ENCODE results near the gene MYOZ3. TPM values are rescaled to one million over a fixed set of nuclear protein-coding genes. Genes with fewer than 3 reads are reported as not detected.

Gene MYOZ3
- total and polyA plus RNA-seq, 2 of the 8 experiments (the other 6 are each of a cell fraction or from before 2014, with no cell fraction given) = 9.6 to 19.1 TPM

- H3K9me3 ChIP-seq (ENCODE audit: insufficient read depth in 2 of 2, low read depth in 1 of 2, low read length in 1 of 2) = no peaks in the 10 kb centered on the region
- peak overlapping the region; percentile 14 for H3K4ac ChIP-seq (replicated peaks; ENCODE audit: insufficient read length, low read depth, low read length)
- no peak overlapping the region for H4K91ac ChIP-seq (replicated peaks; ENCODE audit: insufficient read length, low read length)
- no peak overlapping the region for H3K23ac ChIP-seq (ENCODE audit: insufficient read length)
- H4K20me1 ChIP-seq (replicated peaks in 1 of 2; ENCODE audit: control insufficient read depth in 1 of 2, insufficient read depth in 2 of 2, low read length in 2 of 2) = no peaks in the 10 kb centered on the region
- no peaks in the 10 kb centered on the region for H3K36me3 ChIP-seq (ENCODE audit: control insufficient read depth in 2 of 4, insufficient read depth in 4 of 4, low read length in 3 of 4)
- FAIRE-seq (no peak), DNase-seq (ENCODE audit: low read depth in 1 of 2, low spot score in 2 of 2) (no peak)
- H2BK120ac ChIP-seq (replicated peaks; ENCODE audit: low read depth, low read length) = no peak overlapping the region
- H3K14ac ChIP-seq (ENCODE audit: insufficient read length) = no peak overlapping the region
- no peak overlapping the region for H3K9ac ChIP-seq (replicated peaks in 1 of 4; ENCODE audit: extremely low read depth in 1 of 4, low read depth in 3 of 4, low read length in 3 of 4)
- H3K23me2 ChIP-seq (ENCODE audit: low read depth, low read length) = peaks cover 2% of the 10 kb centered on the region; the same call in 1 of the 2 replicates
- H2BK15ac ChIP-seq (ENCODE audit: low read length) = 0 out of 2 replicates have a peak overlapping the region, but pooled peaks have one; percentile 92
- H4K8ac ChIP-seq (ENCODE audit: extremely low read depth, insufficient read depth, low read length) = no peak overlapping the region; the same call in 1 of the 2 replicates
- no peak overlapping the region for H3K27ac ChIP-seq (ENCODE audit: low read depth, low read length)
- H3K79me2 ChIP-seq (ENCODE audit: control insufficient read depth in 1 of 2, insufficient read depth in 2 of 2, low read length in 2 of 2) = no peaks in the 10 kb centered on the region
- H3K27me3 ChIP-seq (replicated peaks in 1 of 4; ENCODE audit: control insufficient read depth in 3 of 4, extremely low read depth in 1 of 4, insufficient read depth in 3 of 4, low read length in 3 of 4) = no peaks in the 10 kb centered on the region; a peak in 1 of 7 replicates
- H2AK5ac ChIP-seq (ENCODE audit: low read depth, low read length) = 0 out of 2 replicates have a peak overlapping the region, but pooled peaks have one; percentile 57
- H3K4me2 ChIP-seq (ENCODE audit: insufficient read depth in 1 of 2, low read depth in 2 of 2, low read length in 2 of 2) = no peak overlapping the region; a peak in 1 of 4 replicates
- 93% methylated on average over 3 of the region's 3 CpGs; no CpG with 5 or more reads in 1 of the 2 experiments for WGBS, 2 experiments (ENCODE audit: extremely low coverage in 1 of 2, insufficient coverage in 1 of 2, insufficient read length in 1 of 2, insufficient replicate concordance in 2 of 2, low coverage in 1 of 2, low lambda C conversion rate in 2 of 2, missing lambda C conversion rate in 1 of 2)
- H3K18ac ChIP-seq (ENCODE audit: extremely low read depth, low read length) = no peak overlapping the region
- H3K4me1 ChIP-seq (replicated peaks in 1 of 4; ENCODE audit: control insufficient read depth in 3 of 4, insufficient read depth in 4 of 4, low read length in 3 of 4) = peaks cover 0 to 4% (median 2%) of the 10 kb centered on the region in 4 experiments; a peak in 5 of 7 replicates
- H2AFZ ChIP-seq (ENCODE audit: low read length) = no peak overlapping the region
- H2BK12ac ChIP-seq (ENCODE audit: low read depth, low read length) = peak overlapping the region; percentile 12; the same call in 1 of the 2 replicates
- no peak overlapping the region for H4K5ac ChIP-seq (ENCODE audit: insufficient read length, low read depth, low read length)
- no peak overlapping the region for H3K4me3 ChIP-seq (ENCODE audit: extremely low read depth in 1 of 4, insufficient read depth in 2 of 4, low read depth in 3 of 4, low read length in 4 of 4)
- no peaks in the 10 kb centered on the region for H3K79me1 ChIP-seq (ENCODE audit: low read depth, low read length)
- H2BK20ac ChIP-seq (ENCODE audit: low read length) = 0 out of 2 replicates have a peak overlapping the region, but pooled peaks have one; percentile 43
- POLR2A ChIA-PET (ENCODE audit: partially characterized antibody) = interaction anchor here (1.7 kb wide), 1 partner anchor 96 kb away, joined by 11 read pairs; no protein-coding TSS in a partner anchor
- no peak overlapping the region for H3K56ac ChIP-seq (replicated peaks; ENCODE audit: insufficient read length, low read depth, low read length)
- no peak overlapping the region for H2BK5ac ChIP-seq (ENCODE audit: low read depth, low read length)
- CTCF ChIA-PET (ENCODE audit: partially characterized antibody) = interaction anchor here (0.9 to 20.1 kb wide), 14 partner anchors 10 to 198 kb away, joined by 3 to 303 read pairs (median 6); partner anchors contain the start of genes IRGM and SYNPO
- no peak for TF ChIP-seq CTBP2 (IDR thresholded peaks at IDR 0.05; ENCODE audit: borderline replicate concordance, insufficient read depth, insufficient read length, low read length)
- TF ChIP-seq CHD1 (IDR thresholded peaks at IDR 0.05; ENCODE audit: low read depth, low read length) = no peak
- TF ChIP-seq PHF8 (conservative IDR thresholded peaks at IDR 0.05; ENCODE audit: low read depth, low read length) = no peak
- TF ChIP-seq USF2 (IDR thresholded peaks at IDR 0.05; ENCODE audit: low read length) = no peak
- TF ChIP-seq TAF7 (optimal IDR thresholded peaks at IDR 0.05; ENCODE audit: borderline replicate concordance, low read depth, low read length) = no peak
- TF ChIP-seq RXRA (IDR thresholded peaks at IDR 0.05; ENCODE audit: insufficient read depth, low read depth, low read length) = no peak
- TF ChIP-seq MAX (IDR thresholded peaks at IDR 0.05) = no peak
- no peak for TF ChIP-seq SP4 (IDR thresholded peaks at IDR 0.05; ENCODE audit: low read length)
- no peak for TF ChIP-seq CBX5 (IDR thresholded peaks at IDR 0.05; ENCODE audit: low read depth, low read length)
- no peak for TF ChIP-seq SAP30 (IDR thresholded peaks at IDR 0.05; ENCODE audit: insufficient read depth, insufficient replicate concordance, low read length)
- no peak for TF ChIP-seq NRF1 (IDR thresholded peaks at IDR 0.05; ENCODE audit: low read depth, low read length)
Observed at GRCh38 chr5:150655221-150655620, 5.8 kb upstream of the MYOZ3 start.
